ENCODE measurements around the gene CHAD. TPM values are rescaled to one million over a fixed set of nuclear protein-coding genes. Genes with fewer than 3 reads are reported as not detected.
"Not testable (repeated sequence)": the region's sequence is repeated elsewhere in the genome, so short reads cannot be mapped to it uniquely, and the experiment has no call there.

CHAD gene
- polyA plus RNA-seq, 1 donor = 5.9 TPM

GRCh38 chr17:50480854-50481490, 12.3 kb upstream of the CHAD start:
- DNase-seq = no peak
- Histone ChIP-seq H3K4me3 (ENCODE audit: low read length) (no peak overlapping the region), H3K4me1 (ENCODE audit: control insufficient read depth, insufficient read depth, low read length) (peaks cover 21% of the 10 kb centered on the region), H3K27me3 (ENCODE audit: control insufficient read depth, insufficient read depth, low read length) (peaks cover 2% of the 10 kb centered on the region), H3K27ac (ENCODE audit: low read length) (no peak overlapping the region), H3K9me3 (ENCODE audit: control insufficient read depth, low read depth, low read length) (no peaks in the 10 kb centered on the region), H3K36me3 (ENCODE audit: control insufficient read depth, insufficient read depth, low read length) (peaks cover 49% of the 10 kb centered on the region)
- WGBS (ENCODE audit: insufficient coverage, low lambda C conversion rate) = 100% methylated on average over 2 of the region's 2 CpGs

DNA sequence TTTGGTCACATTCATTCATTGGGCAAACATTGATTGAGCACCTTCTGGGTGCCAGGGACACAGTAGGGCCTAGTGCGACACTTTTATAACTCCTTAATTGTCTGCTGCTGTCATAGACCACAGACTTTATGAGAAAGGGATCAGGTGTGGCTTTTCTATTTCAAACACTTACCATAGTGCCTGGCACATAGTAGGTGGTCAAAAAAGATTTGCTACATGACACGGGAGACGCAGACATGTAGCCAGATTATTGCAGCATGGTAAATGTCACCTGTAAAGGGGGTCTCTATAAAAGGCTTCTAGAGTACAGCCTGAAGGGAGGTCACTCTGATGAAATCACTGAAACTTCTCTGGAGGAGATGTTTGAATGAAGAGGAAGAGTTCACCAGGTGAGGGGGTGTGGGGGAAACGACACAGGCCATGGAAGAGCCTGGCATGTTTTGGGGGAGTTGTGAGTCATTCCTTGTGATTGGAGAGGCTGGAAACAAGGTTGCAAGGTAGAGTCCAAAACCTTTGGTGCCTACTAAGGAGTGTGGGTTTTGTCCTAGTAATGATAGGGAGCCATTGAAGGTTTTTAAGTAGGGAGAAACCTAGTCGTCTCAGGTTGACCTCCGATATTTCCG, 11.6 kb upstream of the CHAD start:
- Histone ChIP-seq H3K9me3 (ENCODE audit: control insufficient read depth, low read depth, low read length) (no peaks in the 10 kb centered on the region), H3K27me3 (ENCODE audit: control insufficient read depth, insufficient read depth, low read length) (peaks cover 2% of the 10 kb centered on the region), H3K36me3 (ENCODE audit: control insufficient read depth, insufficient read depth, low read length) (peaks cover 42% of the 10 kb centered on the region), H3K4me1 (ENCODE audit: control insufficient read depth, insufficient read depth, low read length) (peaks cover 21% of the 10 kb centered on the region), H3K4me3 (ENCODE audit: low read length) (no peak overlapping the region), H3K27ac (ENCODE audit: low read length) (no peak overlapping the region)
- no peak for DNase-seq
- WGBS (ENCODE audit: insufficient coverage, low lambda C conversion rate) = 100% methylated on average over 1 of the region's 7 CpGs

- H3K4me3 ChIP-seq (ENCODE audit: low read length) = peak overlapping the region; percentile 68
- peak; percentile 82 to 85 for DNase-seq
- WGBS (ENCODE audit: insufficient coverage, low lambda C conversion rate) = no CpG with 5 or more reads among the region's 19 CpGs
- H3K4me1 ChIP-seq (ENCODE audit: control insufficient read depth, insufficient read depth, low read length) = peaks cover 21% of the 10 kb centered on the region
- H3K27me3 ChIP-seq (ENCODE audit: control insufficient read depth, insufficient read depth, low read length) = peaks cover 2% of the 10 kb centered on the region
- peak overlapping the region; percentile 83 for H3K27ac ChIP-seq (ENCODE audit: low read length)
- H3K36me3 ChIP-seq (ENCODE audit: control insufficient read depth, insufficient read depth, low read length) = peaks cover 40% of the 10 kb centered on the region
- no peaks in the 10 kb centered on the region for H3K9me3 ChIP-seq (ENCODE audit: control insufficient read depth, low read depth, low read length)
Measured at GRCh38 chr17:50479522-50480141, 11.0 kb upstream of the CHAD start.

- Histone ChIP-seq H3K36me3 (ENCODE audit: control insufficient read depth, insufficient read depth, low read length) (peaks cover 40% of the 10 kb centered on the region), H3K4me1 (ENCODE audit: control insufficient read depth, insufficient read depth, low read length) (peaks cover 21% of the 10 kb centered on the region), H3K4me3 (ENCODE audit: low read length) (peak within 1 kb of the TSS; percentile 68), H3K9me3 (ENCODE audit: control insufficient read depth, low read depth, low read length) (no peaks in the 10 kb centered on the region), H3K27ac (ENCODE audit: low read length) (peak within 1 kb of the TSS; percentile 83), H3K27me3 (ENCODE audit: control insufficient read depth, insufficient read depth, low read length) (peaks cover 2% of the 10 kb centered on the region)
- peak; percentile 93 to 96 for DNase-seq
- no CpG with 5 or more reads among the region's 75 CpGs for WGBS (ENCODE audit: insufficient coverage, low lambda C conversion rate)
Measured at GRCh38 chr17:50478391-50479381, 10.0 kb upstream of the CHAD start, which contains the start of gene RSAD1. Gene RSAD1, plus strand, starts transcription at chr17:50478860. Its CDS starts 25 bp downstream, at chr17:50478885.

DNA sequence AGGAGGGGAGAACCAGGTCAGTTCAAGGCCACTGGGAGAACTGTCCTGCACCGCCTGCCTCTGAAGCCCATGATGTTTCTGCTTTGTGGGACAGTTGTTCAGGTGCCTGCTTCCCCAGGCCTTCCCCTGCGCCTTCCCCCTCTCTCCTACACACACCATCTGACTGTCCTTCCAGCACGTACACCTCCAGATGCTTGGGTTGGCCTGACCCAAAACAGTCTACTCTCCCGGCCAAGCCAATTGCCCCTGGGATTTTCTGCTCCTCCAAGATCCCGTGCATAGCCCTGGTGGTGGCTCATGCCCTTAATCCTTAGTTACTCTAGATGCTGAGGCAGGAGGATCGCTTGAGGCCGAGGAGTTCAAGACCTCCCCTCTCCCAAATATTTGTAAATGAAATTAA, 9.3 kb upstream of the CHAD start:
- no peak for DNase-seq
- WGBS (ENCODE audit: insufficient coverage, low lambda C conversion rate) = no CpG with 5 or more reads among the region's 7 CpGs
- peak overlapping the region; percentile 83 for H3K27ac ChIP-seq (ENCODE audit: low read length)

GRCh38 chr17:50476545-50477315, 8.1 kb upstream of the CHAD start:
- Histone ChIP-seq H3K4me3 (ENCODE audit: low read length) (peak overlapping the region; percentile 30), H3K36me3 (ENCODE audit: control insufficient read depth, insufficient read depth, low read length) (peaks cover 37% of the 10 kb centered on the region), H3K4me1 (ENCODE audit: control insufficient read depth, insufficient read depth, low read length) (peaks cover 16% of the 10 kb centered on the region), H3K27ac (ENCODE audit: low read length) (peak overlapping the region; percentile 34), H3K27me3 (ENCODE audit: control insufficient read depth, insufficient read depth, low read length) (peaks cover 2% of the 10 kb centered on the region), H3K9me3 (ENCODE audit: control insufficient read depth, low read depth, low read length) (no peaks in the 10 kb centered on the region)
- no CpG with 5 or more reads among the region's 18 CpGs for WGBS (ENCODE audit: insufficient coverage, low lambda C conversion rate)
- DNase-seq = peak; percentile 53 to 71

More for the DNA sequence above, 9.3 kb upstream of the CHAD start:
- Histone ChIP-seq H3K9me3 (ENCODE audit: control insufficient read depth, low read depth, low read length) (no peaks in the 10 kb centered on the region), H3K27me3 (ENCODE audit: control insufficient read depth, insufficient read depth, low read length) (peaks cover 2% of the 10 kb centered on the region), H3K4me3 (ENCODE audit: low read length) (peak overlapping the region; percentile 33), H3K36me3 (ENCODE audit: control insufficient read depth, insufficient read depth, low read length) (peaks cover 37% of the 10 kb centered on the region), H3K4me1 (ENCODE audit: control insufficient read depth, insufficient read depth, low read length) (peaks cover 21% of the 10 kb centered on the region)

DNA sequence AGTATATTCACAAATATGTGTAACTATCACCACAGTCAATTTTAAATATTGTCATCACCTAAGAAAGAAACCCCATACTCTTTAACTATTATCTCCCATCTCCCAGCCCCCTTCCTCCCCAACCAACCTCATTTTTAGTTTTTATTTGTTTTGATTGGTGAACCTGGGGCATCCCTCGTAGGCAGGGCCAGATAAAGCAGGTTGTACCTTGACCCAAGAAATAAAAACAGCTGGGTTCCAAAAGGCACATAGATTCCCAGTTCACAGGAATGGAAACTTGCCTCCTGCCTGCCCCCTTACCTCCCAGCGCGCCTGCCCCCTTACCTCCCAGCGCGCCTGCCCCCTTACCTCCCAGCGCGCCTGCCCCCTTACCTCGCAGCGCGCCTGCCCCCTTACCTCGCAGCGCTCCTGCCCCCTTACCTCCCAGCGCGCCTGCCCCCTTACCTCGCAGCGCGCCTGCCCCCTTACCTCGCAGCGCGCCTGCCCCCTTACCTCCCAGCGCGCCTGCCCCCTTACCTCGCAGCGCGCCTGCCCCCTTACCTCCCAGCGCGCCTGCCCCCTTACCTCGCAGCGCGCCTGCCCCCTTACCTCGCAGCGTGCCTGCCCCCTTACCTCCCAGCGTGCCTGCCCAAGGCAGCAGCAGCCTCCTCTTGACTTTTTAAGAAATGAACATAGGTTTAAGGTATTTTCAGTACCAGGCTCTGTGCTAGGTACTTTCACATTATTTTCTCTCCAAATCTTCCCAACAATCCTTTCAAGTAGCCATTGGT, 7.3 kb upstream of the CHAD start:
- WGBS (ENCODE audit: insufficient coverage, low lambda C conversion rate) = no CpG with 5 or more reads among the region's 33 CpGs
- H3K4me1 ChIP-seq (ENCODE audit: control insufficient read depth, insufficient read depth, low read length) = peaks cover 16% of the 10 kb centered on the region
- DNase-seq = peak; percentile 58 to 79
- H3K27me3 ChIP-seq (ENCODE audit: control insufficient read depth, insufficient read depth, low read length); H3K9me3 ChIP-seq (ENCODE audit: control insufficient read depth, low read depth, low read length): not testable (repeated sequence)
- peak overlapping the region; percentile 34 for H3K27ac ChIP-seq (ENCODE audit: low read length)
- peaks cover 41% of the 10 kb centered on the region for H3K36me3 ChIP-seq (ENCODE audit: control insufficient read depth, insufficient read depth, low read length)
- peak overlapping the region; percentile 30 for H3K4me3 ChIP-seq (ENCODE audit: low read length)

DNA sequence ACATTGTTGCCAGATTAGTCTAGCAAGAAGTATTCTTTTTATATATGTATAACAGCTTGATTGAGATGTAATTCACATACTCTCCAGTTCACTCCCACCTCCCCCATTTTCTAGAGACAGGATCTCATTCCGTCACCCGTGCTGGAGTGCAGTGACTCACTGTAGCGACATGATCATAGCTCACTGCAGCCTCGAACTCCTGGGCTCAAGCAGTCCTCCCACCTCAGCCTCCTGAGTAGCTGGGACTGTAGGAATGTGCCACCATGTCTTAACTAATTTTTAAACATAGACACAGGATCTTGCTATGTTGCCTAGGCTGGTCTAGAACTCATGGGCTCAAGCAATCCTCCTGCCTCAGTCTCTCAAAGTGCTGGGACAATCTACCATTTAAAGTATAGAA, 6.7 kb upstream of the CHAD start:
- H3K4me3 ChIP-seq (ENCODE audit: low read length) = no peak overlapping the region

DNA sequence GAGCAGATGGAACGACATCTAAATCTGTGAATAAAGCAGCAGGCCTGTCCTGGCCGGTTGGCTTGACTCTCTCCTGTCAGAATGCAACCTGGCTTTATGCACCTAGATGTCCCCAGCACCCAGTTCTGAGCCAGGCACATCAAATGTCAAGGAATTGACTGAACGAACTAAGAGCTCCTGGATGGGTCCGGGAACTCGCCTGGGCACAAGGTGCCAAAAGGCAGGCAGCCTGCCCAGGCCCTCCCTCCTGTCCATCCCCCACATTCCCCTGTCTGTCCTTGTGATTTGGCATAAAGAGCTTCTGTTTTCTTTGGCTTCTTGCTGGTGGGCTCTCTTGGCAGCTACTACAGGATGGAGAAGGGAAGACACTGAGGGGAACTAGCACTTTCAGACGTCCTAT, 5.8 kb upstream of the CHAD start:
- Histone ChIP-seq H3K27ac (ENCODE audit: low read length) (no peak overlapping the region), H3K4me1 (ENCODE audit: control insufficient read depth, insufficient read depth, low read length) (peaks cover 12% of the 10 kb centered on the region), H3K27me3 (ENCODE audit: control insufficient read depth, insufficient read depth, low read length) (peaks cover 2% of the 10 kb centered on the region), H3K36me3 (ENCODE audit: control insufficient read depth, insufficient read depth, low read length) (peaks cover 33% of the 10 kb centered on the region), H3K4me3 (ENCODE audit: low read length) (no peak overlapping the region), H3K9me3 (ENCODE audit: control insufficient read depth, low read depth, low read length) (no peaks in the 10 kb centered on the region)
- no CpG with 5 or more reads among the region's 6 CpGs for WGBS (ENCODE audit: insufficient coverage, low lambda C conversion rate)
- DNase-seq = no peak

More for the DNA sequence above, 6.7 kb upstream of the CHAD start:
- Histone ChIP-seq H3K4me1 (ENCODE audit: control insufficient read depth, insufficient read depth, low read length) (peaks cover 16% of the 10 kb centered on the region), H3K9me3 (ENCODE audit: control insufficient read depth, low read depth, low read length) (no peaks in the 10 kb centered on the region), H3K27ac (ENCODE audit: low read length) (no peak overlapping the region), H3K27me3 (ENCODE audit: control insufficient read depth, insufficient read depth, low read length) (peaks cover 2% of the 10 kb centered on the region), H3K36me3 (ENCODE audit: control insufficient read depth, insufficient read depth, low read length) (peaks cover 40% of the 10 kb centered on the region)
- no CpG with 5 or more reads among the region's 4 CpGs for WGBS (ENCODE audit: insufficient coverage, low lambda C conversion rate)
- DNase-seq = no peak
